ENCODE results near the gene NUMBL. TPM values are rescaled to one million over a fixed set of nuclear protein-coding genes. Genes with fewer than 3 reads are reported as not detected.

The NUMBL gene
- polyA plus RNA-seq, 1 donor from 2014 or later = 20.5 TPM

- Histone ChIP-seq H3K4me2 (ENCODE audit: low read length) (no peak overlapping the region), H3K36me3 (ENCODE audit: insufficient read depth, low read length) (no peaks in the 10 kb centered on the region), H4K20me1 (ENCODE audit: insufficient read depth) (no peaks in the 10 kb centered on the region)
These were observed 33.9 kb upstream of the NUMBL start for GRCh38 chr19:40724315-40724714.

DNA sequence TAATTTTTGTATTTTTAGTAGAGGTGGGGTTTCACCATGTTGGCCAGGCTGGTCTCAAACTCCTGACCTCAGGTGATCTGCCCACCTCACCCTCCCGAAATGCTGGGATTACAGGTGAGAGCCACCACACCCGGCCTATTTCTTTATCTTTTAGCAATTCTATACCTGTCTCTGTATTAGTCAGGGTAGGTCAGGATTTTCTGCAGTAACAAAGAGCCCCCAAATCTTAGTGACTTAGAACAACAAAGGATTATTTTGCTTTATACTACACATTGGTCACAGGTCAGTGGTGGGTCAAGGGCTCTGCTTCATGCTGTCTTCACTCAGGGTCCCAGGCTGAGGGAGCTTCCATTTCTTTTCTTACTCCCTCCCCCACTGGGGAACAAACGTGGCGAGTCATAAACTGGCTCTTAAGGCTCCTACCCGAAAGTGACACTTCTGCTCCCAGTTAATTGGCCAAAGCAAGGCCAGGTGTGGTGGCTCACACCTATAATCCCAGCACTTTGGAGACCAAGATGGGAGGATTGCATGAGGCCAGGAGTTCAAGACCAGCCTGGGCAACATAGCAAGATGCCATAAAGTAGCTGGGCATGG is 33.3 kb upstream of the NUMBL start:
- TF ChIP-seq POLR2AphosphoS5 (IDR thresholded peaks at IDR 0.05) (no peak), SMC3 (conservative IDR thresholded peaks at IDR 0.05; ENCODE audit: poor library complexity) (no peak), EZH2 (IDR thresholded peaks at IDR 0.05; ENCODE audit: borderline replicate concordance, insufficient read depth, low read length, poor library complexity, severe bottlenecking) (no peak), MXI1 (conservative IDR thresholded peaks at IDR 0.05; ENCODE audit: poor library complexity, severe bottlenecking) (no peak)
- Histone ChIP-seq H3K36me3 (ENCODE audit: insufficient read depth, low read length) (no peaks in the 10 kb centered on the region), H3K9me3 (ENCODE audit: low read length) (no peaks in the 10 kb centered on the region), H4K20me1 (ENCODE audit: insufficient read depth) (no peaks in the 10 kb centered on the region), H3K4me3 (ENCODE audit: low read length) (no peak overlapping the region), H3K27me3 (ENCODE audit: insufficient read depth, low read depth, low read length) (no peaks in the 10 kb centered on the region), H3K4me2 (ENCODE audit: low read length) (no peak overlapping the region), H3F3A (ENCODE audit: insufficient read depth, low read length, poor library complexity, severe bottlenecking) (no peaks in the 10 kb centered on the region), H2AFZ (ENCODE audit: low read depth, low read length) (no peak overlapping the region), H3K9me2 (ENCODE audit: insufficient read depth, low read length) (no peaks in the 10 kb centered on the region), H3K9ac (ENCODE audit: low read length) (no peak overlapping the region), H3K27ac (ENCODE audit: low read length) (no peak overlapping the region), H3K79me2 (replicated peaks; ENCODE audit: insufficient read depth, low read length) (peaks cover 17% of the 10 kb centered on the region)

More at GRCh38 chr19:40724315-40724714, 33.9 kb upstream of the NUMBL start:
- Histone ChIP-seq H3K9ac (ENCODE audit: low read length) (no peak overlapping the region), H3K4me3 (ENCODE audit: low read length) (no peak overlapping the region), H3K9me2 (ENCODE audit: insufficient read depth, low read length) (no peaks in the 10 kb centered on the region), H3K79me2 (replicated peaks; ENCODE audit: insufficient read depth, low read length) (peaks cover 11% of the 10 kb centered on the region), H3F3A (ENCODE audit: insufficient read depth, low read length, poor library complexity, severe bottlenecking) (no peaks in the 10 kb centered on the region), H3K27me3 (ENCODE audit: insufficient read depth, low read depth, low read length) (no peaks in the 10 kb centered on the region), H3K9me3 (ENCODE audit: low read length) (no peaks in the 10 kb centered on the region), H2AFZ (ENCODE audit: low read depth, low read length) (no peak overlapping the region), H3K27ac (ENCODE audit: low read length) (no peak overlapping the region)
- TF ChIP-seq POLR2AphosphoS5 (IDR thresholded peaks at IDR 0.05) = no peak
- TF ChIP-seq EZH2 (IDR thresholded peaks at IDR 0.05; ENCODE audit: borderline replicate concordance, insufficient read depth, low read length, poor library complexity, severe bottlenecking) = no peak
- TF ChIP-seq SMC3 (conservative IDR thresholded peaks at IDR 0.05; ENCODE audit: poor library complexity) = no peak
- TF ChIP-seq EP300 (conservative IDR thresholded peaks at IDR 0.05; ENCODE audit: poor library complexity, severe bottlenecking) = no peak
- TF ChIP-seq RAD21 (conservative IDR thresholded peaks at IDR 0.05) = no peak
- TF ChIP-seq, protein P1, sequence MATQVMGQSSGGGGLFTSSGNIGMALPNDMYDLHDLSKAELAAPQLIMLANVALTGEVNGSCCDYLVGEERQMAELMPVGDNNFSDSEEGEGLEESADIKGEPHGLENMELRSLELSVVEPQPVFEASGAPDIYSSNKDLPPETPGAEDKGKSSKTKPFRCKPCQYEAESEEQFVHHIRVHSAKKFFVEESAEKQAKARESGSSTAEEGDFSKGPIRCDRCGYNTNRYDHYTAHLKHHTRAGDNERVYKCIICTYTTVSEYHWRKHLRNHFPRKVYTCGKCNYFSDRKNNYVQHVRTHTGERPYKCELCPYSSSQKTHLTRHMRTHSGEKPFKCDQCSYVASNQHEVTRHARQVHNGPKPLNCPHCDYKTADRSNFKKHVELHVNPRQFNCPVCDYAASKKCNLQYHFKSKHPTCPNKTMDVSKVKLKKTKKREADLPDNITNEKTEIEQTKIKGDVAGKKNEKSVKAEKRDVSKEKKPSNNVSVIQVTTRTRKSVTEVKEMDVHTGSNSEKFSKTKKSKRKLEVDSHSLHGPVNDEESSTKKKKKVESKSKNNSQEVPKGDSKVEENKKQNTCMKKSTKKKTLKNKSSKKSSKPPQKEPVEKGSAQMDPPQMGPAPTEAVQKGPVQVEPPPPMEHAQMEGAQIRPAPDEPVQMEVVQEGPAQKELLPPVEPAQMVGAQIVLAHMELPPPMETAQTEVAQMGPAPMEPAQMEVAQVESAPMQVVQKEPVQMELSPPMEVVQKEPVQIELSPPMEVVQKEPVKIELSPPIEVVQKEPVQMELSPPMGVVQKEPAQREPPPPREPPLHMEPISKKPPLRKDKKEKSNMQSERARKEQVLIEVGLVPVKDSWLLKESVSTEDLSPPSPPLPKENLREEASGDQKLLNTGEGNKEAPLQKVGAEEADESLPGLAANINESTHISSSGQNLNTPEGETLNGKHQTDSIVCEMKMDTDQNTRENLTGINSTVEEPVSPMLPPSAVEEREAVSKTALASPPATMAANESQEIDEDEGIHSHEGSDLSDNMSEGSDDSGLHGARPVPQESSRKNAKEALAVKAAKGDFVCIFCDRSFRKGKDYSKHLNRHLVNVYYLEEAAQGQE (IDR thresholded peaks at IDR 0.05; ENCODE audit: borderline replicate concordance) = no peak
- no peak for TF ChIP-seq TAF1 (IDR thresholded peaks at IDR 0.05; ENCODE audit: low read depth)
- TF ChIP-seq CTCF (IDR thresholded peaks at IDR 0.05; ENCODE audit: poor library complexity, severe bottlenecking) = no peak
- no peak for TF ChIP-seq MXI1 (conservative IDR thresholded peaks at IDR 0.05; ENCODE audit: poor library complexity, severe bottlenecking)

Measured in neural cell (in vitro differentiated cells).